AML-193 (cell line): ENCODE results near the gene NKX6-1.

Experiments
- DNase-seq, 2 experiments: peaks; one replicate each; lab custom pipeline; 2025; lab: John Stamatoyannopoulos, UW

The NKX6-1 gene

GRCh38 chr4:84477738-84478137 lies 21.4 kb downstream of the NKX6-1 start:
- no peak for DNase-seq

- DNase-seq = no peak
These were observed 25.0 kb downstream of the NKX6-1 start for GRCh38 chr4:84474107-84474506.

GRCh38 chr4:84472154-84472553 lies 26.9 kb downstream of the NKX6-1 start:
- DNase-seq = no peak

- no peak for DNase-seq
These were observed 28.8 kb downstream of the NKX6-1 start for GRCh38 chr4:84470204-84470785.

GRCh38 chr4:84467601-84468000 lies 31.5 kb downstream of the NKX6-1 start:
- no peak for DNase-seq

- no peak for DNase-seq
These were observed 39.3 kb downstream of the NKX6-1 start for GRCh38 chr4:84459783-84460182.

- no peak for DNase-seq
These were observed 42.9 kb downstream of the NKX6-1 start for GRCh38 chr4:84456157-84456556.

DNA sequence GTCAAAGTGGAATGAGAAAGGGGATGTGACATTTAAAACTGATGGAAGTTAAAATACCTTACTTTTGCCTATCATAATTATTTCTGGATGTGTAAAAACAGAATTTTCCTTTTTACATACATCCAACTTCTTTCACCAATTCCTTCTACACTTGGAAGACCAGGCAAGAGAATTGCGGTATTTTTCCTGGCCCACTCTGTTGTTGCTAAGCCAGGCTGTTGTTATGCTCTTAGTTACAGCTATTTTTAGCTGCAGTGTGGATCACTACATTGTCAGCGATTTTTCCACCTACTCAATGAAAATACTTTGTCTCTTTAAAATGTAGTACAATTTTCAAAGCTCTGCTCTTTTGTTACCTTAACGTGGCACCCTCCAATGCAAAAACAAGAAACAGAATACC lies 43.4 kb downstream of the NKX6-1 start:
- DNase-seq = no peak

- DNase-seq = peak; percentile 0 to 1
These were observed 47.5 kb downstream of the NKX6-1 start for GRCh38 chr4:84451546-84451945.

DNA sequence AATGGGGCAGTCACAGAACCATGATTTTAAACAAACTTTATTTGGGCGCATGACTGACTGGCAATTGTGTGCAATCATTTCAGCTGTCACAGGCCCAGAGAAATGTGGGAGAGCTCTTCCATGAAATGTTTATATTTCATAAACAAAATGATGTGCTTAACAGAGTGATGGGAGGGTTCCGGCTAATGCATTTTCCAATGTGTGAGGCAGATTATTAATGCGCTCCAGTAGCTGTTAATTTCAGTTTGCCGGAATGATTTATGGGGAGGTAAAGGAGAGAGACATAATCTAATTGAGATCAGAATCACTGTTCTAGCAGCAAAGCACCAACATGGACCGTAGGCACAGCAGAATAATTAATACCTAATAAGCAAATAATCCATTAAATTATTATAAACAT lies 55.6 kb downstream of the NKX6-1 start:
- no peak for DNase-seq

DNA sequence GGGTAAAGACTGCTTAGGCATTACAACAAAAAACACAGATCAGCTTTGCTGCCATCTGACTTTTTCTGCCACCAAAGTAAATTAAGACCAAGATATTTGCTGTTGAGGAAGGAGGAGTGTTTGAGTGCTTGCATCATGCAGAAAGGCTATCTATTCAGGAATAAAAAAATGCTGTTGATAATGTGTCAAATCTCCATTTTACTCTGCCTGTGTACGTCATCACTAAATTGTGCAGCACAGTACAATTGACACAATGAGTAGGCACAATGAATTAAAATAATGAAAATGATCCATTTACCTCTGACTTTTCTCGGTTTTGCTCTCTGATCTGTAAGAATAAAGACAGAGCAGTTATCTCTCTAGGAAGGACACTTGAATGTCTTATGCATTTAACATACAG lies 56.3 kb downstream of the NKX6-1 start:
- no peak for DNase-seq
